Activated CD8-positive, alpha-beta memory T cell treated with anti-CD3 and anti-CD28 coated beads, Interleukin-2, amount 50 U/mL, for 48 hours (primary cell): ENCODE results near the gene ATE1.
"Not testable (repeated sequence)": the region's sequence is repeated elsewhere in the genome, so short reads cannot be mapped to it uniquely, and the experiment has no call there.

ENCODE experiments used
- DNase-seq: peaks from one replicate; pipeline ENCODE4 v3.0.0-alpha.2; 2020

ATE1 gene

DNA sequence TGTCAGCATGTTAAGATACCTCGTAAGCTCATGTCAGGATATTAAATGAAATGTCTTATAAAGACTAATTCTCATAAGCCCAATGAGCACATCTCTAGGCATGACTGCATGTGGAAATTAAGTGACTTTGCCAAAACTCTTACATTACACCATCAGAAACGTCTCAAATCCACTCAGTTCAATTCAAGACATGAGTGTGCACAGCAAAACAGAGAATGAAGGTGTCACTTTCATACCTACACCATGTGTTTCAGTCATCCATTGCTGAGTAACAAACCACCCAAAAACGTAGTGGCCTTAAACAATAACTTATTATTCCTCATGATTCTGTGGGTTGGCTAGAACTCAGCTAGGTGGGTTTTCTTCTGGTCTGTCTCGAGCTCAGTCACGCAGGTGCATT is 99.8 kb downstream of the ATE1 start:
- no peak for DNase-seq

DNA sequence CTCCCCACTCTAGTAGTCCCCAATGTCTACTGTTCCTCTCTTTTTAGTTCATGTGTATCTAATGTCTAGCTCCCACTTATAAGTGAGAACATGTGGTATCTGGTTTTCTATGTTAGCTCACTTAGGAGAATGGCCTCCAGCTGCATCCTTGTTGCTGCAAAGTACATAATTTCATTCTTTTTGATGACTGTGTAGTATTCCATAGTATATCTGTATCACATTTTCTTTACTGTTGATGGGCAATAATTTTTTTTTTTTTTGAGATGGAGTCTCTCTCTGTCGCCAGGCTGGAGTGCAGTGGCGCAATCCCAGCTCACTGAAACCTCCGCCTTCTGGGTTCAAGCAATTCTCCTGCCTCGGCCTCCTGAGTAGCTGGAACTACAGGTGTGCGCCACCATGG is 101.1 kb downstream of the ATE1 start:
- not testable (repeated sequence) for DNase-seq

DNA sequence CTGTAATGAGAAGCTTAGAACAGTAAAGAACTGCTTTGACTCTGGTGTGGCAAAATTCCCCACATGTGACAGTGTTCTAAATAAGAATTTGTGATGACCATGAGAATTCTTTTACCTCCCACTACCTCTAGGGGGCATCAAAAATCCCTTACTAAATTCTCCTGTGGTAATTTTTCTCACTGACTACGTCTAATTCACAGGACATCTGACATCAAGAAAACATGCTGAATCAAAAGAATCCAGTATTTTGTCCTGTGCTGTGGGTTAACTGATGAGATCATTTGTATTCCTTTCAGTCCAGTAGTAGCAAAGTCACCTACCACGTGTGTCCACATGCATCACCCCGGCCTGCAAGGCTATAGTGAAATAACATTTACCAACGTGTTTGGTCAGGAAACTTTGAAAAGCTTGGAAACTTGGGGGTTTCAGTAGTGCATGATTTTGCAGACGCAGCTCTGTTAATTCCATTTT is 103.8 kb downstream of the ATE1 start:
- no peak for DNase-seq

DNA sequence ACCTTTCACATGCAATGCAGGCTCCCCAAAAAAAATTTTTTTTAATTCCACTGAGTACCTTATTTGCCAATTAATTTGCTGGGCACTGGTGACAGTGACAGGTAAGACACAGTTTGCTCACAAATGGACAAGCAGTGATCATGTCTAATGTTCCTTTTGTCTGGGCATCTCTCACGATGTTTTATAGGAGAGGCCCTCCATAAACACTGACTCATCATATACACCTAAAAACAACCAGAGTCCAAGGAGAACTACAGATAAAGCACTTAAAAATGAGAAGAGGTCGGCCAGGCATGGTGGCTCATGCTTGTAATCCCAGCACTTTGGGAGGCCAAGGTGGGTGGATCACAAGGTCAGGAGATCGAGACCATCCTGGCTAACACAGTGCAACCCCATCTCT is 105.1 kb downstream of the ATE1 start:
- DNase-seq, result no peak

DNA sequence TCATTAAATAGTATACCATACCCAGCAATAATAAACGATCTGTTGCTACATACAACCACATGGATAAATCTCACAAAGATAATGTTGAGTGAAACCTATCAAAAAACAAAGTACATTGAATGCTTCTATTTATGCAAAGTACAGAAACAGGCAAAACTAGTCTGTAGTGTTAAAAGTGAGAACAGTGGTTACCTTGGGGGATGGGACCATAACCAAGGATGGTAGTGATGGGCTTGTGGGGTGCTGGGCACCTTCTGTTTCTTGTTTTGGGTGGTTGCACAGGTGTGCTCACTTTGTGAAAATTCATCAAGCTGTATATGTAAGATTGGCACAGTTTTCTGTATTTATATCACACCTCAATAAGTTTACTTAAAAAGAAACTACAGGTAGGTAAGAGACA is 105.7 kb downstream of the ATE1 start:
- DNase-seq, result no peak

DNA sequence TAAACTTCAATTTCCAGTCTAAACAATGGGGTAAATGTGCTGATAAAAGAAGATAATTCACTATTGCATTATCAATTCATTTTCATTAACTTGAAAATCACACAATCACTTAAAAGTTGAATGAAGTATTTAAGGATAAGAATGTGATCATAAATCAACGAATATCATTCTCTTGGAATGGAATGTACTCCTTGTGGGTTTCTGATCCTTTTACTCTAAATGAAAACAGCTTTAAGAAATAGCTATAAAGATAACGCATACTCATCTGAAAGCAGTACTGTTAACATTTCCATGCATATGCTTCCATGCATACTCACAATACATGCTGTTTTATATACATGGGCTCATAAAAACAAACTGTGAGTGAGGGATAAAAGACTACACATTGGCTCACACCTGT is 108.8 kb downstream of the ATE1 start:
- DNase-seq, result no peak

DNA sequence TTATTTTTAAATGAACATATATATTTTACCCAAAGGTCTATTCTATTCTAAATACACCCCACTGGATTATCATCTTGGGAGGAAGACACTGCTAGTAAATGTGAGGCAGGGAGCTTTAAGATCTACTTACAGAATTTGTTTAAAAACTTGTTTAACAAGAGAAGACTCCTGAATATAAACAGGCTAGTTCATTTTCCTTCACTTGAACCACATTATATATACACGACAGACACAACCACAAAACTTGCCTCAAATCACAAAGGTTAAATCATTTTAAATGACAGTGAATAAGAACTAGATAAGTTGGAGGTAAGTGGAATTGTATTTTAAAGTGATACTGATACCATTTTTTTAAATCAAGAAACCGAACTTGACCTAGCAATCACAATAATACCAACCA is 109.2 kb downstream of the ATE1 start:
- no peak for DNase-seq

DNA sequence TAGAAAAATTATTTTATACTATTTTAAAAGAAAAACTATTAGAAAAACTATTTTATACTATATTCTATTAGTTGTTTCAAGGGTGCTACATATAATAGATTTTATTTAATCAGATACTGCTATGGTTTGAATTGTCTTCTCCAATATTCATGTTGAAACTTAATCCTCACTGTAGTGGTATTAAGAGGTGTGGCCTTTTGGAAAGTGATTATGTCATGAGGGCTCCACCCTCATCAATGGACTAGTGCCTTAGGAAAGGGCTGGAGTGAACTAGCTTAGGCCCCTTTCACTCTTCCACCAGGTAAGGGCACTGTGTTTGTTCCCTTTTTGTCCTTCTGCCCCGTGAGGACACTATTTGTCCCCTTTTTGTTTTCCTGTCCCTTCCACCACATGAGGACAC is 111.6 kb downstream of the ATE1 start:
- no peak for DNase-seq

DNA sequence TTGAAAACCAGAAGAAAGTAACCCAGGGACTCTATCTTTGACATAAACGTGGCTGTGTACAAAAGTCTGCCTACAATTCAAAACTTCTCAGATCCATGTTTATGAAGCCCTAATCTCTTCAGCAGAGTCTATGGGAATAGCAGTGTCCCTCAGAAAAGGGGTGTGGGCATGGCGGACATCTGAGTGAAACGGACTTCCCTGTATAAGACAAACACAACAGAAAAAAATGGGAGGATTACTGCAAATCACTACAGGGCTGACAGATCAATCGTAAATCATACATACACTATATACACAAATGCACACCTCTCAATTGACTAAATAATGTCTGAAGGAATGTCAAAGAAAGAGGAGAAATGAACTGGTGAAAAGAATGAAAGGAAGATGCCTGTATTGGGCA is 114.0 kb downstream of the ATE1 start:
- no peak for DNase-seq

DNA sequence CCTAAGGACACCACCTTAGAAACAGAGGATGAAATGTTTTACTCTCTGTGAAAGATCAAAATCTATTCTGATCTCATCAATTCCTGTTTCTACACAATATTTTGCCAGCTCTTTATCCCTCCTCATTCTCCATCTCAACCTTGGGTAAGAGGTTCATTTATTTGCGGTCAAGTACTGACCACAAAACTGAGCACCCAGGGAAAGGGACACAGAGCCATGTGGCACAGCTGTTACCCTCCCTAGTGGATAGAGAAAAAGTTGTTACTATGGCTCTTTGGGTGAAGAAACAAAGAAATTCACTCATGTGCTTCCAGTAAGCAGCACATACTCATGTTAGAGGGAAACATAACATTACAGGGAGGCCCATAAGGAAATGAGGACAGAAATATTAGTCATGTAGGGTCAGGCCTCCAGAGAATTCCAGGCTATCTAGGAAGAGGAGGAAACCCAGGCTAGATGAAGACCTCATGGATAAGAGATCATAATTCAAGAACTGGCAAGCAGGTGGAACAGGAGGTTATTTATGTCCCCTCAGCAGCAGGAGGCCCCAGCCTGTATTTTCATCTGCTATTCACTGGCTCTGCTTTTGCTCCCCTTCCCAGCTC is 114.5 kb downstream of the ATE1 start:
- DNase-seq, result no peak

DNA sequence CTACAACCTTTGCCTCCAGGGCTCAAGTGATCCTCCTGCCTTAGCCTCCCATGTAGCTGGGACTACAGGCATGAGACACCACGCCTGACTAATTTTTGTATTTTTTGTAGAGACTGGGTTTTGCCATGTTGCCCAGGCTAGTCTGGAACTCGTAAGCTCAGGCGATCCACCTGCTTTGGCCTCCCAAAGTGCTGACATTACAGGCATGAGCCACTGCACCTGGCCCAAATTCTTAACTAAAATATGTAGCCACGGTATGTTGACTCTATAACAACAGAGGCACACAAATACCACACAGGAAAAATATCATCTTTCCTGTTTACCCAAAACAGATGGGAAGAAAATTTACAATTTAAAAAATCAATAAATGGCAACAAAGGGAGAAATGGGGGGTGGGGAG is 115.8 kb downstream of the ATE1 start:
- no peak for DNase-seq

DNA sequence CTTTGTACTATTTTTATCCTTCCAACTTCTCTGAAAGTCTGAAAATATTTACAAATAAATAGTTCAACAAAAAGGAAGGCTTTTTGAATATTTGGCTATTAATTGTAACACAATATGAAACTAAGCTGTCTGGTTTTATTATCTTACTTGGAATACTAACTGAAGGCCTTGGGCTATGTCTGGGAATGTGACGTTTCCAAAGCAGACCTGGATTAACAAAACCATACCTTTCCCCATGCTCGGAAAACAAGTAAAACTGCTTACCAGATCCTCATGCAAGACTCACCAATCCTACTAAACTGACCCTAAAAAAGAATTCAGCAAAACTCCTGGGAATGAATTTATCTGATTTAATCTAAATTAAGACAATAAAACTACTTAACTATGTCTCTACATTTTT is 116.4 kb downstream of the ATE1 start:
- no peak for DNase-seq

DNA sequence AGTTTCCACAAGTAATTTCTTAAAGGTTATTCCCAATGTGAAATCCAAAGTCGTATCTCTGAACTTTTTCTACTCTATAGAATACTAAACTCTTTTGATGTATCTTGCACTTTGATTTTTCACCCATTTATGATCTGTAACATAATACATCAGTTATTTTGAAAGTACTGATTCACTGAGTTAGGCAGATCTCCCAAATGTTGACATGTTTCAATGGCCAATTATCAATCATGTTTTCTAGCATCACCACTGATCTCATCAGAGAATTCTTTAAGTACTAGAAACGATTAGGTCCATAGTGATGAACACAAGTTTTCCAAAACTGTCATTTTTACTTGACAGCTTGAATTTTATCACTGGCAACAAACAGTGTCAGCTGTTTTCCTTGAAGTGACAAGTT is 119.0 kb downstream of the ATE1 start:
- DNase-seq, result no peak

DNA sequence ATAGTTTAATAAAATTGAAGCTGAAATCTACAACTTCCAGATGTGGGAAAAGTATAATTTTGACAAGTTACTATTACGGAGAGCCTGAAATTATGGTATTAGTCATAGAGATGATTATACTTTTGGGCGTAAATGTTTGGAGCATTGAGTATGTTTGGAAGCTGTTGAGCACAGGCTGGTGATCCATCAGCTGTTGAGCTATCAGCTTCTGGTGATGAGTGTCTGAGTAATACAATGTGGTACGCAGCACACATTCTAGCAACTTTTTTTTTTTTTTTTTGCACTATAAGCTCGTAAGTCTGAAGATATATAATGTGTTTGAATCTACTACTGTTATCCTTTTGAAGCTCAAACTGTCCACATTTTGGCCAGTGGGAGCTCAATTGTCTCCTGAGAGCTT is 123.4 kb downstream of the ATE1 start:
- DNase-seq, result no peak

DNA sequence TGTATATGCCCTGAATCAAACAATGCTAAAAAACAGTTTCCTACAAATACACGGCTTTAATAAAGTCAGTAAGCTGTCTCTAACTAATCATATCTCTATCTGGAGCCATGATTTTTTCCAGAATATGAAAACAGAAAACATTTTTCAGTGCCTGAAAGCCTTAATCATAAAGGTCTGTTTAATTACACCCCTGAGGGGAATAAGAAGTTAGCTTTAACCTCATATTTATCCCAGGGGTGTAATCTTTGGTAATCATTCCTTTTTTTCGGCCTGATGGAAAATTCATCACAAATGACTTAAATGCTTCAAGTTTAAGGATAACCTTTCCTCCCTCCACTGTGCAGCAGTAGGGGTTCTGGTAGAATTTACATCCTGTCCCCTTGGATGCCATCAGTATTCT is 124.2 kb downstream of the ATE1 start:
- DNase-seq, result no peak

DNA sequence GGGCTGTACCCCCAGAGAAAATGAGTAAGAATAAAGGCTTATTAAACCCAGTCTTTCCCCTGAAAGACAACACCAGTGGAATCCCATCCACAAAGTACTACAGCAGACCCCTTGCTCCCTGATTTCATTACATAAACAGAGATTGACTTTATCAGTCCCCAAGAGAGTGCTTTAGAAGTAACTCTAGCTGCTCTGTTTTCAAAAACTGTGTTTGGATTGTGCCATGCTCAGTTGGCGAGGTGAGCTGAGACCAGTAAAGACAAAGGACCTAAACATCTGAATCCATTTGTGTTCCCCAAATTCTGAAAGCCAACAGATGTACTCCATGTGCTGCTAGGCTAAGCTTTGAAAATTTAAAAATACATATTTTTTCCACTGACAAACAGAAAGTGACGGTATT is 127.0 kb downstream of the ATE1 start:
- no peak for DNase-seq

DNA sequence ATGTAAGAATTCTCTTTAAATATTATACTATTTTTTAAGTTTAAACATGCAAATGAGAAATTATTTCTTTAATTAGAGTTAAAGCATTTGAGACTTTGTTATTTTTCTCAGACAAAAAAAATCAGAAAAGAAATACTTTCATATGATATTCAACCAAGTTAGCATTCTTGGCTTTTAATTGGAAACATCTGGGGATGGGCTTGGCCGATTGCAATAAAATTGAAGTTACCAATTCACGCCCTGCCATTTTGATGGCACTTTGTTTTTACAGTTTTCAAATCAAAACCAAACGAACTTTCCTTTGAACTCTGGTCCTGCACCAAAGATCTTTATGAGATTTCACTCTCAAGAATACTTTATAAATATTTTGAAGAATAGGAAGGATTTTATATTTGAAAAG is 127.7 kb downstream of the ATE1 start:
- no peak for DNase-seq

DNA sequence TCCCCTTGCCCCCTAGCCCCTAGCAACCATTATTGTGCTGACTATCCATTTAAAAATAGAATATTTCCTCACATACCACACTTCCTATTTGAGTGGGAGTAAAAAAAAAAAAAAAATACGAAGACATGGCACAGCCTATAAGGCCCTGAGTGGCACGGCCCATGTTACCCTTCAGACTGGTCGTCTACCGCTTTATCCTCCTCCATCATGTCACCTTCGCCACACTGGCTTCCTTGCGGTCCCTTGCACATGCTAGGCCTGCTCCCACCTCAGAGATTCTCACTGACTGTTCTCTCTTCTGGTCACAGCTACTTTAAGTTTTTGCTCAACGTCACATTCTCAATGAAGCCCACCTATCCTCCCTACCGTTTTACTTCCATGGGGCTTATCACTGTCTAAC is 130.3 kb downstream of the ATE1 start:
- no peak for DNase-seq

DNA sequence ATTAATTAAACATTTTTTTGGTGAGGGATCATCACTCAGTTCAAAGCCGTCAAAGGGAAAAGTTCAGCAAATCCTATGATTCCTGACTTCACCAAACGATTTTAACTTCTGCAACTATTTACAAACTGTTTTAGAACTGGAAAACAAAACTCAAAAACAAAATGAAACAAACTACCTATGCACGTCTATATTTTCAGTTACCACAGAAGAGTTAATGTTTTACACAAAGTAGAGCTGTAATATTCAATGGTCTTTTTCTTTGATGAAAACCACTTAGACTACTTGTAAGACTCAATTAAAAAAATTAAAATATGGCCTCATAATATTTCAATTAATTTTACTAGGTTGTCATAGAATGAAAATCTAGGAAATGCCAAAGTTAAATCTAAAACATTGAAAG is 131.5 kb downstream of the ATE1 start:
- DNase-seq, result no peak

DNA sequence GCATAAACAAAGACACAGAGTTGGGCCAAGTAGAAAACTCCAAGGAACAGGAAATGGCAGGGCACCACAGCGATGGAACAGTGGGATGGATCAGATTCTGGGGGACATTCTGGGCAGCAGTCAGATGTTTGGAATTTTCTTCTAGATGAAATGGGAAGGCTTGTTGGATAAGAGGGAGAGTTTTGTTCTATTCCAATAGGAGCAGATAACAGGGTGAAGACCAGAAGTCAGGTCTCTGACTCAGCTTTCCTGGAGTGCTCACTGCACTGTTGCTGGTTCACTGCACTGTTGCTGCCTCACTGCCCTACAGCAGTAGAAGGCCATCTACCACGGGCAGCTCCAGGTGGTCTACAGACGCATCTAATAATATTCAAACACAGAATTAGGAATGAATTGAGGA is 135.6 kb downstream of the ATE1 start:
- no peak for DNase-seq

DNA sequence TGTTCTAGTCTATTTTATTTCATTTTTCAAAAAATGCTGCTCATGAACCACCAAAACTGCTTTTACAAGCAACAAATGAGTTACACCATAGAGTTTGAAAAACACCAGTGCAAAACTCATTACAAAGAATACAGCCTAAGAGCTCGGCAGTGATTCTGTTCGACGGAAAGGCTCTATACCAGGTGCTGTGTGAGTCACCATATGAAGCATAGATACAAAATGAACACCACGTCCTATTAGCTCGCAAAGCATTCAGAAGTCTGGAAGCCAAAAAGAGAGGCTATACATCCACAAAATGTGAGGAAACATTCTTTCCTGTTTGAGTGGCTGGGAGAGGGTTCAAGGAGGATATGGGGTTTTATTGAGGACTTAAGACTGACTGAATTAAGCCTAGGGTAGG is 136.1 kb downstream of the ATE1 start:
- DNase-seq, result no peak

DNA sequence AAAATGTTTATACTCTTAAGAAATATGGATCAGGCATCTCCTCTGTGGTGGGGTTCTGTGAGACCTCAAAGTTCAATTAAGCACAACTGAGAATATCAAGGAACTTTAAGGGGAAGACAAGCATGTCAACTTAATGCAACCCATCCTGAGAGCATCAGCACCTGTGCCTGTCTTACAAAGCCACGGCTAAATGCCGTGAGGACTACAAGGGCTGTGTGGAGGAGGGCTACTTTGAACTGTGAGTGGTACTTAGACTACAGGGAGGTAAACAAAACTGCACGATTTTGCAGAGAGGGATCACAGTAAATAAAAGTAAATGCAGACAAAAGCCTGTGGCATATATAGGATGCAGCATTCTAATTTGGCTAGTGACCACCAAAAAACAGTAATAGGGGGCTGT is 139.1 kb downstream of the ATE1 start:
- DNase-seq, result no peak

DNA sequence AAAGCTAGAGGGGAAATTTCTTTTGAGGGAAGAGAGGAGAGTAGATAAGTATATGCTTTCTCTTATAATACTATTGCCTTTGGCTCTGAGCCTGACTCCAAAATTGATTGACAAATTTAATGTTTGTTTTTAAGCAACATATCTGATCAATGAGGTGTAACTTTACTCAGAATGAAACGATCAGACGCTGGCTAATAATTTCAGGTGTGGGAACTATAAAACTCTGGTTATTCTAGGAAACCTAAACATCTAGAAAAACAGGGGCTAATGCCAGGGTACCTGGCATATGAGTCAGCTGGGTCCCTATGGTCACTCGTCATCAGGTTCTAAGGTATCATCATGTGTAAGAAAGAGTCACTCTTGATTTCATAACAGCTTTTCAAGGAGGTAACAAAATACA is 139.7 kb downstream of the ATE1 start:
- no peak for DNase-seq

DNA sequence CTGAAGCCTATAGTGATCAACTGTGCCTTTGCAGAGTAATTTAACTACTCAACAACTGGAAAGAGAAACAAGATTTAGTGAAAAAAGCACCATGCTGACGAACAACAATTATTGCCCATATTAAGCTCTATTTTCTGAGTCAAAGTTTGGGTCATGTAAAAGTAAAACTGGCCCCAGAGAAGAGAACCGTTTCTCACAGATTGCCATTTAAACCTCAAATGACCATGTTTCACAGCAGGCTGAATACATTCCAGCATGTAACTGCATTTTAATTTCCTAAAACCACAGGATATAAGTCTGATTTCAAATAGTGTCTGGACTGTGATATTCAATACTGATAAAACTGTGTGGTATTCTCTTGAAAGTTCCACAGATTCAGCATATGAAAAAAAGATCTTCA is 140.7 kb downstream of the ATE1 start:
- no peak for DNase-seq

DNA sequence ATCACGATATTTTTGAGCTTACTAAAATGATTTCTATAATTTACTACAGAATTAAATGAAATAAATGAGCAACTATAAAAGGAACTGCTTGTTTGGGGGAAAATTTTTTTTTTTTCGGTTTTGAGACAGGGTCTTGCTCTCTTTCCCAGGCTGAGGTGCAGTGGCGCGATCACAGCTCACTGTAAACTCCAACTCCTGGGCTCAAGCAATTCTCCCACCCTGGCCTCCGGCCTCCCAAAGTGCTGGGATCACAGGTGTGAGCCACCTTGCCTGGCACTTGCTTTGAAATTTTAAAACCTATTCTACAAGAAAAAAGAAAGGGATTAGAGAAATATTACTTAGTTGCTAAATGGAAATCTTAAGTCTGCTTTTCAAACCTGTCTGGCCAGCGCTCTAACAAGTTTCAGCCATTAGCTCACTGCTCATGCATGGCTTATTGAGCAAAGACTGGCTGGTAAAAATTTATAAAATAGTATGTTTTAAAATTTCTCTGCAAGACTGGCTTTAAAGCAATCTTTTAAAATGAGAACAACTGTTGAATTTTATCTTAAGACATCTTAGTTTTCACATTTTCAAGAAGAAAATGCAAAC is 144.0 kb downstream of the ATE1 start:
- DNase-seq, result no peak

DNA sequence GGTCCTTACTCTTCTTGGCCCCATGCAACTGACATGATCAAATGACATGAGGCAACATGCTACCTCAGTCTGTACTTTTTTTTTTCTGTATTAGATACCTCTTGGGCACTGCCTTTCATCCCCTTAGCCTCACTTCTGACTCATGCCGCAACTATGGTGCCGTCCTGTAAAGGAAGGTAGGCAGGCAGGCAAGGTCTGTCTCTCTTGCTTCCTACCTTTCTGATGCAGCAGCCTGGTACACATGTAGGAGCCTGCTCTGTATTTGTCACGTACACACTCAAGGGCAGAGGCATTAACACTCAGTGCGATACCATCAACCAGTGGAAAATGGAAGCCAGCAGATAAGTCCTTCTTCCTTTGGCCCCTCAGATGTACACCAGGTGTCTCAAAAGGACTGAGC is 146.7 kb downstream of the ATE1 start:
- no peak for DNase-seq
